ENCODE results near the gene COL8A2.

GRCh38 chr1:36116901-36117300 is 8.1 kb downstream of the COL8A2 start:
- TF ChIP-seq CTCF (IDR thresholded peaks at IDR 0.05) (no peak), POLR2A (IDR thresholded peaks at IDR 0.05) (no peak)
